Inferior parietal cortex (tissue), 1 donor: Measurements from ENCODE around the gene PROB1.
"Not testable (repeated sequence)": the region's sequence is repeated elsewhere in the genome, so short reads cannot be mapped to it uniquely, and the experiment has no call there.

Source experiments
- DNase-seq: peaks from one replicate; pipeline ENCODE4 v3.0.0-alpha.2; 2016; ENCODE audit errors: extremely low spot score

PROB1 gene

GRCh38 chr5:139394654-139395566, at the start of gene PROB1:
Gene PROB1 (minus strand): TSS chr5:139395104. CDS start chr5:139395081, 23 bp downstream.
- no peak for DNase-seq

- no peak for DNase-seq
Observed at GRCh38 chr5:139443831-139444453, 49.0 kb upstream of the PROB1 start.

GRCh38 chr5:139440416-139440815, 45.5 kb upstream of the PROB1 start:
- DNase-seq: not testable (repeated sequence)

GRCh38 chr5:139439013-139439903, 44.4 kb upstream of the PROB1 start, which contains the start of gene DNAJC18:
Gene DNAJC18 (minus strand): TSS chr5:139439525. CDS start chr5:139439445, 80 bp downstream.
- DNase-seq: peak; percentile 97

GRCh38 chr5:139438707-139439012, 43.8 kb upstream of the PROB1 start:
- DNase-seq: no peak

- no peak for DNase-seq
Observed at GRCh38 chr5:139435676-139436075, 40.8 kb upstream of the PROB1 start.

GRCh38 chr5:139431706-139432105, 36.8 kb upstream of the PROB1 start:
- DNase-seq: no peak

- DNase-seq: no peak
Observed at GRCh38 chr5:139430015-139430414, 35.1 kb upstream of the PROB1 start.

GRCh38 chr5:139426203-139426885, 31.4 kb upstream of the PROB1 start:
- no peak for DNase-seq

- DNase-seq: no peak
Observed at GRCh38 chr5:139425497-139425896, 30.6 kb upstream of the PROB1 start.

GRCh38 chr5:139422307-139422893, 27.5 kb upstream of the PROB1 start:
- DNase-seq: peak; percentile 82

GRCh38 chr5:139419226-139420192, 24.6 kb upstream of the PROB1 start:
- no peak for DNase-seq

GRCh38 chr5:139418793-139419192, 23.9 kb upstream of the PROB1 start:
- no peak for DNase-seq

- peak; percentile 61 for DNase-seq
Observed at GRCh38 chr5:139417214-139417613, 22.3 kb upstream of the PROB1 start.

- DNase-seq: no peak
Observed at GRCh38 chr5:139416651-139417050, 21.7 kb upstream of the PROB1 start.

- no peak for DNase-seq
Observed at GRCh38 chr5:139415869-139416268, 21.0 kb upstream of the PROB1 start.

- peak; percentile 77 for DNase-seq
Observed at GRCh38 chr5:139415221-139415861, 20.4 kb upstream of the PROB1 start.

- peak; percentile 39 for DNase-seq
Observed at GRCh38 chr5:139414581-139415130, 19.8 kb upstream of the PROB1 start.

- DNase-seq: peak; percentile 20
Observed at GRCh38 chr5:139413963-139414362, 19.1 kb upstream of the PROB1 start.
